DOHH2 (cell line): Measurements from ENCODE around the gene COL18A1.

Experiments
- H3F3A ChIP-seq: fragments of 200-600 bp; sonication (generic), shearing (Covaris generic); 2 replicates; pipeline ENCODE4 v1.6.0; 2016; ENCODE audit warnings: antibody characterized with exemption, mild to moderate bottlenecking; ENCODE audit not compliant: control insufficient read depth, insufficient read depth
- H3K27ac ChIP-seq: fragments of 200-600 bp; sonication (generic); 2 replicates; pipeline ENCODE4 v1.5.1; 2014; ENCODE audit warnings: low read depth, mild to moderate bottlenecking, low read length, moderate library complexity
- H3K27me3 ChIP-seq: fragments of 200-600 bp; sonication (generic); 2 replicates; pipeline ENCODE4 v1.6.1; 2014; ENCODE audit warnings: mild to moderate bottlenecking, low read length, mixed read lengths; ENCODE audit not compliant: control insufficient read depth
- H3K36me3 ChIP-seq: fragments of 200-600 bp; sonication (generic); 2 replicates; pipeline ENCODE4 v1.6.1; 2014; ENCODE audit warnings: mild to moderate bottlenecking, low read length, moderate library complexity, mixed read lengths; ENCODE audit not compliant: control insufficient read depth
- H3K4me1 ChIP-seq: fragments of 200-600 bp; sonication (generic); 2 replicates; pipeline ENCODE4 v1.6.1; 2014; ENCODE audit warnings: mild to moderate bottlenecking, low read length, mixed read lengths; ENCODE audit not compliant: control insufficient read depth
- H3K4me2 ChIP-seq: fragments of 200-600 bp; sonication (generic); 2 replicates; pipeline ENCODE4 v1.6.0; 2014; ENCODE audit warnings: mild to moderate bottlenecking, low read length, moderate library complexity
- H3K4me3 ChIP-seq: fragments of 200-600 bp; sonication (generic); 2 replicates; pipeline ENCODE4 v1.5.1; 2014; ENCODE audit warnings: mild to moderate bottlenecking, low read length, mixed read lengths
- H3K79me2 ChIP-seq: fragments of 200-600 bp; sonication (generic); 2 replicates; pipeline ENCODE4 v1.6.1; 2014; ENCODE audit warnings: mild to moderate bottlenecking, low read length, mixed read lengths; ENCODE audit not compliant: control insufficient read depth
- H3K9me2 ChIP-seq: fragments of 200-600 bp; sonication (generic); replicated peaks from 2 replicates; pipeline ENCODE4 v1.6.1; 2014; ENCODE audit warnings: mild to moderate bottlenecking, low read length, mixed read lengths; ENCODE audit not compliant: control insufficient read depth
- H3K9me3 ChIP-seq: fragments of 200-600 bp; sonication (generic); 2 replicates; pipeline ENCODE4 v1.6.1; 2014; ENCODE audit warnings: antibody characterized with exemption, low read length, mixed read lengths; ENCODE audit not compliant: control insufficient read depth, insufficient read depth
- H4K20me1 ChIP-seq: fragments of 200-600 bp; sonication (generic); 2 replicates; pipeline ENCODE4 v1.6.0; 2014; ENCODE audit warnings: low read depth, mild to moderate bottlenecking, antibody characterized with exemption, low read length, moderate library complexity; ENCODE audit not compliant: control insufficient read depth, insufficient read depth
- EZH2phosphoT487 ChIP-seq: fragments of 200-600 bp; sonication (generic); IDR thresholded peaks from 2 replicates; pipeline ENCODE4 v1.6.1; 2017; ENCODE audit warnings: borderline replicate concordance, mild to moderate bottlenecking, antibody characterized with exemption, low read length, moderate library complexity, mixed read lengths
- TF ChIP-seq, protein P1 (sequence below): fragments of 200-600 bp; sonication (generic); IDR thresholded peaks from one replicate; pipeline ENCODE4 v1.5.1; 2014; ENCODE audit warnings: antibody characterized with exemption, mild to moderate bottlenecking, low read depth, low read length; ENCODE audit not compliant: poor library complexity, severe bottlenecking

Gene COL18A1

DNA sequence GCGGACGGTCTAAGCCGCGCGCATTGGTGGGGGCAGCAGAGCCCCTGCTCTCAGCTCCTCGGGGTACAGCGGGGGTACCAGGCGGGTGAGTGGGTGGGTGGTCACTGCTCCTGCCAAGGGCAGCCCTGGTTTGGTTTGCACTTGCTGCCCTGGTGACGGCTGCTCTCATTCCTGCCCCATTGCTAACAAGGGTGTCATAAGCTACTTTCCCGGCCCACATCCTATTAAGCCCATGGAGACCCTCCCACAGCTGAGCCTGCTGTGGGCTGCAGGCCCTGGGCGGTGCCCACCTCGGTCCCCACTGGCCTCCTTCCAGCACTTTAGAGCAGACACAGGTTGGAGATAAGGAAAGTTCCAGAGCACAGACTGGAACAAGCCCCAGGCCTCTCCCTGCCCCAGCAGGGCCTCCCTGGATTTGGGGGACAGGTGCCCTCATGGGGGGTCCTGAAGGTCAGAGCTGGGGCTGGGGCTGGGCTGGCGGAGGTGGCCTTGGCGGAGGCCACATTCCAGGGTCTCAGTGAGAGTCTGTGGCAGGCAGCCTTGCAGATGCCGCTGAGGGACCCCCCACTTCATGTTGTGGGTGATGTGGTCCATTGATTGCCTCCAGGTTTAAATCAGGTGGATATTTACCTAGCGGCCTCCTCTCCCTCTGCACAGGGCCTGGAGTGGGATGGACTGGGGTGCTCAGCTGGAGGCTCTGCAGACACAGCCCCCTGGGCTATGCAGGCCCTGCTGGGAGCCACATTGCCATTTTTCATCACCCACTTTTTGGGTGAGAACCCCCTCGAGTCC, 27.0 kb downstream of the COL18A1 start:
- H3K9me2 ChIP-seq: no peaks in the 10 kb centered on the region
- H3K36me3 ChIP-seq: no peaks in the 10 kb centered on the region
- no peaks in the 10 kb centered on the region for H3F3A ChIP-seq
- H3K27ac ChIP-seq: no peak overlapping the region
- H3K4me2 ChIP-seq: no peak overlapping the region
- no peak for TF ChIP-seq EZH2phosphoT487
- TF ChIP-seq, protein P1, sequence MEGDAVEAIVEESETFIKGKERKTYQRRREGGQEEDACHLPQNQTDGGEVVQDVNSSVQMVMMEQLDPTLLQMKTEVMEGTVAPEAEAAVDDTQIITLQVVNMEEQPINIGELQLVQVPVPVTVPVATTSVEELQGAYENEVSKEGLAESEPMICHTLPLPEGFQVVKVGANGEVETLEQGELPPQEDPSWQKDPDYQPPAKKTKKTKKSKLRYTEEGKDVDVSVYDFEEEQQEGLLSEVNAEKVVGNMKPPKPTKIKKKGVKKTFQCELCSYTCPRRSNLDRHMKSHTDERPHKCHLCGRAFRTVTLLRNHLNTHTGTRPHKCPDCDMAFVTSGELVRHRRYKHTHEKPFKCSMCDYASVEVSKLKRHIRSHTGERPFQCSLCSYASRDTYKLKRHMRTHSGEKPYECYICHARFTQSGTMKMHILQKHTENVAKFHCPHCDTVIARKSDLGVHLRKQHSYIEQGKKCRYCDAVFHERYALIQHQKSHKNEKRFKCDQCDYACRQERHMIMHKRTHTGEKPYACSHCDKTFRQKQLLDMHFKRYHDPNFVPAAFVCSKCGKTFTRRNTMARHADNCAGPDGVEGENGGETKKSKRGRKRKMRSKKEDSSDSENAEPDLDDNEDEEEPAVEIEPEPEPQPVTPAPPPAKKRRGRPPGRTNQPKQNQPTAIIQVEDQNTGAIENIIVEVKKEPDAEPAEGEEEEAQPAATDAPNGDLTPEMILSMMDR: no peak
- H3K4me3 ChIP-seq: no peak overlapping the region
- H3K79me2 ChIP-seq: no peaks in the 10 kb centered on the region
- H3K4me1 ChIP-seq: no peaks in the 10 kb centered on the region
- H3K27me3 ChIP-seq: no peaks in the 10 kb centered on the region
- H4K20me1 ChIP-seq: no peaks in the 10 kb centered on the region
- H3K9me3 ChIP-seq: peaks cover 7% of the 10 kb centered on the region; the same call in 1 of the 2 replicates

DNA sequence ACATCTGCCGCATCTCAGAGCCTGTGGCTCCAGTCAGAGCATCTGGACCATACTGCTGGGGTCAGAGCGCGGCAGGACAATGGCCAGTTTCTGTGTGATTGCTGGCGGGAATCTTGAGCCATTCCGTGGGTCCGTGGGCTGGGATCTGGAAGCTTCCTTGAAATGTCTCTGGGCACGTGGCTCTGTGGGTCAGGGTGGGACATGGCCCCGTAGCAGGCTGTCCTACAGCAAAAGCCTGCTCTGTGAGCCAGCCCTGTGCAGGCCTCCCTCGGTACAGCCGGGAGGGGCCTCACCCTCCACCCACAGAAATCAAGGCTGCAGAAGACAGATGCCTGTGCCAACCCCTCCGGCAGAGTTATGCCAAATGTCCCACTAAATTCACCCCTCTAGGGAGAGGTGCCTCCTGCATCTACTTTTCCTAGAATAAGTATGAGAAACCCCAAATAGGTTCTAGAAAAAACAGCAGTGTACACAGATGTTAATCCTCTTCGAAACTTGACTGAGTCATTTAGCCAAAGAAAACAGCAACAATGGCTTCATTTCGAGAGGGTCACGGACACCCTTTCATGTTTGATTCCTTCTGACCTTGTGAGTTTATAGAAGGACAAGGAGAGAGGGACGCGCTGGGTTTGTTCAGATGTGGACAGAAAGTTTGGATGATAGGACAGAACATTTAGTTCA, 27.8 kb downstream of the COL18A1 start:
- H3K27ac ChIP-seq: no peak overlapping the region
- no peak for TF ChIP-seq EZH2phosphoT487
- TF ChIP-seq, protein P1: no peak
- H4K20me1 ChIP-seq: no peaks in the 10 kb centered on the region
- peaks cover 7% of the 10 kb centered on the region; the same call in 1 of the 2 replicates for H3K9me3 ChIP-seq
- no peaks in the 10 kb centered on the region for H3K4me1 ChIP-seq
- no peaks in the 10 kb centered on the region for H3F3A ChIP-seq
- H3K79me2 ChIP-seq: no peaks in the 10 kb centered on the region
- no peaks in the 10 kb centered on the region for H3K27me3 ChIP-seq
- H3K36me3 ChIP-seq: no peaks in the 10 kb centered on the region
- H3K9me2 ChIP-seq: no peaks in the 10 kb centered on the region
- H3K4me2 ChIP-seq: no peak overlapping the region
- no peak overlapping the region for H3K4me3 ChIP-seq

DNA sequence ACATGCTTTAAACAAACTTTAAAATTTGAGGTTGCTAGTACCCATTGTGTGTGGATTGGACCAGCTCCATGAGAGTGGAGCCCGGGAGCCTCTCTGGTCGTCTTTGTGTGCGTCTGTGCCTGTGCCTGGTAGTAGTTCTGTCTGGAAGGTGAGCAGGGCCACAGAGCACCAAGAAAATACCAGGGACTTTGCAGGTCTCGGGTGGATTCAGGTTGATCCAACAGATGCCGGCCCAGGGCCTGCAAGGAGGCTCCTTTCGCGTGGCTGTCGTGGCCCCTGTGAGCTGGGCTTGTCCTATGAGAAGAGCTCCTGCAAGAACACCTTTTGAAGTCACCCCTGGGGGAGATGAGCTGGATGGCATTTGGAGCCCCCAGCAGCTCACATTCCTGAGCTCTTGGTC, 28.3 kb downstream of the COL18A1 start:
- Histone ChIP-seq H3K9me2 (no peaks in the 10 kb centered on the region), H3K4me2 (no peak overlapping the region), H3K36me3 (no peaks in the 10 kb centered on the region), H3F3A (no peaks in the 10 kb centered on the region), H3K4me1 (no peaks in the 10 kb centered on the region), H3K27ac (no peak overlapping the region), H3K27me3 (no peaks in the 10 kb centered on the region), H3K4me3 (no peak overlapping the region), H3K9me3 (peaks cover 7% of the 10 kb centered on the region; the same call in 1 of the 2 replicates), H4K20me1 (no peaks in the 10 kb centered on the region), H3K79me2 (no peaks in the 10 kb centered on the region)
- TF ChIP-seq, protein P1: no peak
- TF ChIP-seq EZH2phosphoT487: no peak
